Activated B cell treated with CpG ODN at 0.5 μM for 24 hours (primary cell): ENCODE data around the gene HHIPL1. TPM values are rescaled to one million over a fixed set of nuclear protein-coding genes. Genes with fewer than 3 reads are reported as not detected.
A peak's percentile ranks its signal among the peaks of the same experiment; 100 is the strongest.

Experiments used
- ATAC-seq: fragments of 200-7000 bp; cut with Tn5 transposase; one replicate; pipeline ENCODE4 v1.10.0; 2021; ENCODE audit warnings: low read depth, mild to moderate bottlenecking, moderate library complexity
- CTCF ChIA-PET: fragments of 350-600 bp; sonication (Branson Sonifier 250); formaldehyde crosslinking; loops from one replicate; lab custom pipeline; 2021; ENCODE audit warnings: antibody characterized with exemption; lab: Charles Lee
- POLR2A ChIA-PET: fragments of 350-600 bp; sonication (Branson Sonifier 250); formaldehyde crosslinking; loops from one replicate; lab custom pipeline; 2021; ENCODE audit warnings: antibody characterized with exemption; lab: Charles Lee
- DNase-seq: peaks from one replicate; pipeline ENCODE4 v3.0.0; 2022
- H3K27ac Mint-ChIP-seq: one replicate; pipeline ENCODE4 v1.8.0; 2020; ENCODE audit warnings: mixed read lengths
- H3K27me3 Mint-ChIP-seq: one replicate; pipeline ENCODE4 v1.8.0; 2021; ENCODE audit warnings: mixed read lengths
- H3K36me3 Mint-ChIP-seq: one replicate; pipeline ENCODE4 v1.8.0; 2021; ENCODE audit warnings: low read depth, mixed read lengths
- H3K4me1 Mint-ChIP-seq: one replicate; pipeline ENCODE4 v1.8.0; 2021; ENCODE audit warnings: mixed read lengths
- H3K4me3 Mint-ChIP-seq: one replicate; pipeline ENCODE4 v1.8.0; 2020; ENCODE audit warnings: mild to moderate bottlenecking, mixed read lengths
- H3K9me3 Mint-ChIP-seq: one replicate; pipeline ENCODE4 v1.8.0; 2020; ENCODE audit warnings: mixed read lengths
- intact Hi-C: fragments of 100-400 bp; cut with micrococcal nuclease; formaldehyde crosslinking; loops from one replicate; pipeline ENCODE4 v1.15.1; 2024
- total RNA-seq: library from RNA; stranded (reverse); gene quantifications from 2 replicates; pipeline ENCODE4 v1.2.3, GENCODE V29; 2022
- TF ChIP-seq, protein P1 (sequence below): fragments of 200-600 bp; IDR thresholded peaks from one replicate; pipeline ENCODE4 v1.8.0; 2022; ENCODE audit warnings: antibody characterized with exemption, mild to moderate bottlenecking

Gene HHIPL1
- total RNA-seq, 1 donor from 2014 or later = not detected

DNA sequence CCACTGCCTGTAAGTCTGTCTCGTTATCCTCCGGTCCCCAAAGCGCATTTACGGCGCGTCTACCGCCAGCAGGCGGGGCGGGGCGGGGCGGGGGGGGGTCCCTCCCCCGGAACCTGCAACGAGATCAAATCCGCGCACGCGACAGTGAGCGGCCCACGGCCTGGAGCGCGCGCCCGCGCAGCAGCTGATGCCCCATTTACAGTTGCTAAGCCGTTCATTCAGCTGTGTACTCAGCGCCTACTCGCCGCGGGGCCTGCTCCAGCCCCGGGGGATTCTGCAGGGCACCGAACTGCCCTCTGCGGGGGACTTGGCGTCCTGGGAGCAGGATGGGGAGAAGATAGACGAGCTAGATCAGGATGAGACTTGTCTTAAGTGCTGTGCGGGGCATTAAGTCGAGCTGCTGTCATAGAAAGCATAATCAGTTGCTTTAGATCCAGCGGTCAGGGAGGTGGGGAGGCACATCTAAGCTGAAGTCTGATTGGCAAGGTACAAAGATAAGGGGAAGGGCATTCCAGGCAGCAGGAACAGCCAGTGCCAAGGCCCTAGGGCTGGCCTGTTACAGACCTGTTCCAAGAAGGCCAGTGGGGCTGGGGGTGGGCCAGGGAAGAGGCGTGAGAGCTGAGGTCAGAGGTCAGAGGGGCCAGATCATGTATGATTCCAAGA, 39.5 kb upstream of the HHIPL1 start:
- intact Hi-C loops = loop anchor here (10.0 kb wide), 3 partner anchors 629 to 769 kb away; partner anchors contain the start of genes SLC25A29, WDR25 and YY1
- Mint-ChIP-seq H3K27ac (peak overlapping the region; percentile 81), H3K36me3 (no peaks in the 10 kb centered on the region), H3K27me3 (no peaks in the 10 kb centered on the region), H3K4me1 (peaks cover 9% of the 10 kb centered on the region), H3K9me3 (no peaks in the 10 kb centered on the region), H3K4me3 (peak overlapping the region; percentile 88)
- POLR2A ChIA-PET = interaction anchor here (0.5 to 3.2 kb wide), 5 partner anchors 9 to 152 kb away, joined by 3 to 27 read pairs (median 4); partner anchors contain the start of genes CCNK, CYP46A1 and SETD3
- ATAC-seq = peak; percentile 18
- CTCF ChIA-PET = interaction anchor here (1.4 kb wide), 1 partner anchor 124 kb away, joined by 5 read pairs; the partner anchor contains the start of genes CCNK and SETD3
- peak; percentile 61 for DNase-seq
- TF ChIP-seq, protein P1, sequence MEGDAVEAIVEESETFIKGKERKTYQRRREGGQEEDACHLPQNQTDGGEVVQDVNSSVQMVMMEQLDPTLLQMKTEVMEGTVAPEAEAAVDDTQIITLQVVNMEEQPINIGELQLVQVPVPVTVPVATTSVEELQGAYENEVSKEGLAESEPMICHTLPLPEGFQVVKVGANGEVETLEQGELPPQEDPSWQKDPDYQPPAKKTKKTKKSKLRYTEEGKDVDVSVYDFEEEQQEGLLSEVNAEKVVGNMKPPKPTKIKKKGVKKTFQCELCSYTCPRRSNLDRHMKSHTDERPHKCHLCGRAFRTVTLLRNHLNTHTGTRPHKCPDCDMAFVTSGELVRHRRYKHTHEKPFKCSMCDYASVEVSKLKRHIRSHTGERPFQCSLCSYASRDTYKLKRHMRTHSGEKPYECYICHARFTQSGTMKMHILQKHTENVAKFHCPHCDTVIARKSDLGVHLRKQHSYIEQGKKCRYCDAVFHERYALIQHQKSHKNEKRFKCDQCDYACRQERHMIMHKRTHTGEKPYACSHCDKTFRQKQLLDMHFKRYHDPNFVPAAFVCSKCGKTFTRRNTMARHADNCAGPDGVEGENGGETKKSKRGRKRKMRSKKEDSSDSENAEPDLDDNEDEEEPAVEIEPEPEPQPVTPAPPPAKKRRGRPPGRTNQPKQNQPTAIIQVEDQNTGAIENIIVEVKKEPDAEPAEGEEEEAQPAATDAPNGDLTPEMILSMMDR = no peak

DNA sequence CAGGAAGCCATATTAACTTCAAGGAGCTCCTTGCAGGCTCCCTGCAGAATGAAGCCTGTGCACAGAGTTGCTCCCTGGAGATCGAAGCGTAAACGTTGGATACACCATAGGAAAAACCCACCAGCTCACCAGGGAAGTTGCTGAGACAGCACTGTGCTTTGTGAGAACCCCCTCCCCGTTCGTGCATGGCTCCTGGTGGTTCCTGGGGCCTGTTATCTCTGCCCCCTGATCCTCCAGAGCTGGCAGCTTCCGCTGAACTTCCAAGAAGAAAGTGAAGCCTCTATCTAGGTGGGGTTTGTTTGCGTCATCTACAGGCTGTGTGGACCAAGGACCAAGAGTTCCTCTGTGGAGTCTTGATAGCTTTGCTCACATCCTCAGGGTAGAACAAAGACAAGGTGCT, 38.6 kb upstream of the HHIPL1 start:
- TF ChIP-seq, protein P1 = no peak
- no peaks in the 10 kb centered on the region for H3K9me3 Mint-ChIP-seq

DNA sequence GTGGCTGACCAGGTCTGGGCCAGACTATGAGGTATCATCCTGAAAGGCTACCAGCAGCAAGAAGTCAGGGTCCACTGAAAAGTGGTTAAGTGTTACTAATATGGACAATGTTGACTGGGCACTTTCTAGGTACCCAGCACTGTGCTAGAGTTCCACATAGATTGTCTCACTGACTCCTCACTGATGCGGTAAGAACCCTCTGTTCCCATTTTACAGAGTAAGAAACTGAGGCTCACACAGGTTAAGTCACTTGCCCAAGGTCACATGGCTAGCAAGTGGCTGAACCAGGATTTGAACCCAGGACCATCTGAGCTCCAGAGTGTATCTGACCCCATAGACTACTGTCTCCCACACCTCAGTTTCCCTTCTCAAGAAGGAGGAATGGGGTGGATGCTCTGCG, 36.3 kb upstream of the HHIPL1 start:
- ChIA-PET POLR2A (no interaction called here), CTCF (no interaction called here)
- H3K4me1 Mint-ChIP-seq = peaks cover 6% of the 10 kb centered on the region
- intact Hi-C loops = loop anchor here (10.0 kb wide), 3 partner anchors 626 to 766 kb away; partner anchors contain the start of genes SLC25A29, WDR25 and YY1
- H3K4me3 Mint-ChIP-seq = no peak overlapping the region
- DNase-seq (no peak), ATAC-seq (no peak)
- no peaks in the 10 kb centered on the region for H3K36me3 Mint-ChIP-seq
- H3K9me3 Mint-ChIP-seq = no peaks in the 10 kb centered on the region
- TF ChIP-seq, protein P1 = no peak
- peaks cover 4% of the 10 kb centered on the region for H3K27me3 Mint-ChIP-seq
- H3K27ac Mint-ChIP-seq = no peak overlapping the region

More for the DNA sequence above, 38.6 kb upstream of the HHIPL1 start:
- intact Hi-C loops = loop anchor here (10.0 kb wide), 3 partner anchors 628 to 768 kb away; partner anchors contain the start of genes SLC25A29, WDR25 and YY1
- Mint-ChIP-seq H3K36me3 (no peaks in the 10 kb centered on the region), H3K27ac (no peak overlapping the region), H3K4me1 (peaks cover 9% of the 10 kb centered on the region), H3K4me3 (no peak overlapping the region), H3K27me3 (no peaks in the 10 kb centered on the region)
- ChIA-PET POLR2A (interaction anchor here (1.5 kb wide), 1 partner anchor 8 kb away, joined by 5 read pairs; no protein-coding TSS in a partner anchor), CTCF (no interaction called here)
- ATAC-seq (no peak), DNase-seq (no peak)

DNA sequence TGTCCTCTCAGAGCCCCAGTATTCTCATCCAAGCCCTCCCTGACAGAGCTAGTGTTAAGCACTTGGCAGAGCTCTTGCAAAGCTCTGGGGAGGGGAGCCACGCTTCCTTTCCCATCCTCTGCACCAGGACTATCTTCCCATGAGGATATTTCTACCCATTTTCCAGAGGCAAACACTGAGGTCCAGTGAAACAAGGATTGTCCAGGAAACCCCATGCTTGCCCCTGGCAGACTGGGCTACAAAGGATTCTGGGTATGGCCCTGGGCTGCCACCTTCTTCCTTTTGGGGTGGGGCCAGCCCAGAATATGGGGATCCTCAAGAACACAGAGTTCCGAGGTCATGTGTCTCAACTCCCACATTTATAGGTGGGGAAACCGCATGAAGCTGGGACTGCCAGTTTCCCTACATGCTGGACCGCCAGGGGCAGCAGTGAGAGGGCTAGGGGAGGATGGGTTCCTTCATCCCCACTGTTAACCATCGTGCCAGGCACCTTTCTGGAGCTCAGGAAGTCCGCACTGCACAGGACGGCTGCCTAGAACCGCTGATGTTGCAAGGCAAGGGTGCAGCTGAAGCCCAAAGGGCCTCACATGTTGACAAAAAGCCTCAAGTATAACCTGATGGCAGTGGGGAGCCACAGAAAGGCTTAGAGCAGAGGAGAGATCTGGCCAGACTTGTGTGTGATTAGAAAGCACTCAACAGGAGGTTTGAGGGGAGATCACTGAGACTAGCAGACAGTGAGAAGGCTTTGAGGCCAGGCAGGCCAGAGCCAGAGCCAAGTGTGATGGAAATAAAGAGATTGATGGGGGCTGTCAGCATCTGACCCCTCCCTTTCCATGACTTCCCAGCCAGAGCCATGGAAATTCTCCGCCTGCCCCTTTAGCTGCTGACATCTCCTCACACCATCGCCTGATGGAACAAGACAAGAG, 35.4 kb upstream of the HHIPL1 start:
- ChIA-PET CTCF (no interaction called here), POLR2A (interaction anchor here (0.6 kb wide), 1 partner anchor 129 kb away, joined by 3 read pairs; the partner anchor contains the start of genes CCNK and SETD3)
- no peak overlapping the region for H3K4me3 Mint-ChIP-seq
- DNase-seq (no peak), ATAC-seq (no peak)
- H3K4me1 Mint-ChIP-seq = peaks cover 6% of the 10 kb centered on the region
- H3K9me3 Mint-ChIP-seq = no peaks in the 10 kb centered on the region
- TF ChIP-seq, protein P1 = no peak
- peaks cover 5% of the 10 kb centered on the region for H3K27me3 Mint-ChIP-seq
- no peaks in the 10 kb centered on the region for H3K36me3 Mint-ChIP-seq
- H3K27ac Mint-ChIP-seq = no peak overlapping the region
- intact Hi-C loops = loop anchor here (10.0 kb wide), 3 partner anchors 625 to 765 kb away; partner anchors contain the start of genes SLC25A29, WDR25 and YY1
